ENCODE data around the gene TRPC4AP. TPM values are rescaled to one million over a fixed set of nuclear protein-coding genes. Genes with fewer than 3 reads are reported as not detected.
"Not testable (repeated sequence)": the region's sequence is repeated elsewhere in the genome, so short reads cannot be mapped to it uniquely, and the experiment has no call there.

TRPC4AP gene
- total RNA-seq, 4 donors from 2014 or later, result 57.3 to 85.3 (median 70.1) TPM

DNA sequence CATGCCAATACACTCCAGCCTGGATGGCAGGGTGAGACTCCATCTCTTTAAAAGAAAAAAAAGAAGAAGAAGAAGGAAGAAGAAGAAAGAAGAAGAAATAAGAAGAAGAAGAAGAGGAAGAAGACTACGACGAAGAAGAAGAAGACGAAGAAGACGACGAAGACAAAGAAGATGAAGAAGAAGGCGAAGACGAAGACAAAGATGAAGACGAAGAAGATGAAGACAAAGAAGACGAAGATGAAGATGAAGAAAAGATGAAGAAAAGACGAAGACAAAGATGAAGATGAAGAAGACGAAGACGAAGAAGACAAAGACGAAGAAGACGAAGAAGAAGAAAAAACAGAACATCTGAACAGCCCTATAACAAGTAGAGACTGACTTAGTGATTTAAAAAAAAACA, 33.0 kb downstream of the TRPC4AP start:
- TF ChIP-seq EP300 (IDR thresholded peaks at IDR 0.05; ENCODE audit: low read depth) (no peak), POLR2AphosphoS5 (IDR thresholded peaks at IDR 0.05) (no peak), POLR2A (IDR thresholded peaks at IDR 0.05) (no peak)
- TF ChIP-seq, protein P1, sequence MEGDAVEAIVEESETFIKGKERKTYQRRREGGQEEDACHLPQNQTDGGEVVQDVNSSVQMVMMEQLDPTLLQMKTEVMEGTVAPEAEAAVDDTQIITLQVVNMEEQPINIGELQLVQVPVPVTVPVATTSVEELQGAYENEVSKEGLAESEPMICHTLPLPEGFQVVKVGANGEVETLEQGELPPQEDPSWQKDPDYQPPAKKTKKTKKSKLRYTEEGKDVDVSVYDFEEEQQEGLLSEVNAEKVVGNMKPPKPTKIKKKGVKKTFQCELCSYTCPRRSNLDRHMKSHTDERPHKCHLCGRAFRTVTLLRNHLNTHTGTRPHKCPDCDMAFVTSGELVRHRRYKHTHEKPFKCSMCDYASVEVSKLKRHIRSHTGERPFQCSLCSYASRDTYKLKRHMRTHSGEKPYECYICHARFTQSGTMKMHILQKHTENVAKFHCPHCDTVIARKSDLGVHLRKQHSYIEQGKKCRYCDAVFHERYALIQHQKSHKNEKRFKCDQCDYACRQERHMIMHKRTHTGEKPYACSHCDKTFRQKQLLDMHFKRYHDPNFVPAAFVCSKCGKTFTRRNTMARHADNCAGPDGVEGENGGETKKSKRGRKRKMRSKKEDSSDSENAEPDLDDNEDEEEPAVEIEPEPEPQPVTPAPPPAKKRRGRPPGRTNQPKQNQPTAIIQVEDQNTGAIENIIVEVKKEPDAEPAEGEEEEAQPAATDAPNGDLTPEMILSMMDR (IDR thresholded peaks at IDR 0.05), result no peak
- no peak for DNase-seq
- 85 to 94% methylated on average over 12 to 14 of the region's 14 CpGs for WGBS, 2 donors (ENCODE audit: low coverage in 1 of 2)
- H3K27me3 ChIP-seq, result no peaks in the 10 kb centered on the region
- H3K9me3 ChIP-seq, result no peaks in the 10 kb centered on the region
- H3K36me3 ChIP-seq, result peaks cover 0 to 15% (median 7%) of the 10 kb centered on the region in 4 donors
- in situ Hi-C loops (cut with MboI; ENCODE audit: low pct_ligation_motif_present in 1 of 4, low pct_unique_long_range_greater_than_20kb in 1 of 4, low sequenced_read_pairs in 3 of 4), result no loop called here
- H3K4me3 ChIP-seq, result no peak overlapping the region
- H3K4me1 ChIP-seq, result no peaks in the 10 kb centered on the region
- H3K27ac ChIP-seq, result no peak overlapping the region
- intact Hi-C loops (cut with DNase I; ENCODE audit: low total_unique reads), result loop anchor here (5.0 kb wide), 1 partner anchor 268 kb away; no protein-coding TSS in a partner anchor

DNA sequence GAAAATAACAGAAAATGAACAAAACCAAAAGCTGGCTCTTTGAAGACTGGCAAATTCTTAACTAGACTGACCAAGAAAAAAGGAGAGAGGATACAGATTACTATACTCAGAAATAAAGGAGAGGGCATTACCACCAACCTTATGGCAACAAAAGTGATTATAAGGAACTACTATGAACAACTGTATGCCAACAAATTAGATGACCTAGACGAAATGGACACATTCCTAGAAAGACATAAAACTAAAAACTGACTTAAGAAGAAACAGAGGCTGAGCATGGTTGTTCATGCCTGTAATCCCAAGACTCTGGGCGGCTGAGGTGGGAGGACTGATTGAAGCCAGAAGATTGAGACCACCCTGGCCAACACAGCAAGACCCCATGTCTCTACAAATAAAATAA, 33.5 kb downstream of the TRPC4AP start:
- no peaks in the 10 kb centered on the region for H3K4me1 ChIP-seq
- TF ChIP-seq POLR2A (IDR thresholded peaks at IDR 0.05), result no peak
- no peak for TF ChIP-seq EP300 (IDR thresholded peaks at IDR 0.05; ENCODE audit: low read depth)
- TF ChIP-seq, protein P1 (IDR thresholded peaks at IDR 0.05), result no peak
- TF ChIP-seq POLR2AphosphoS5 (IDR thresholded peaks at IDR 0.05), result no peak
- no peaks in the 10 kb centered on the region for H3K27me3 ChIP-seq
- H3K36me3 ChIP-seq, result peaks cover 0 to 15% (median 7%) of the 10 kb centered on the region in 4 donors
- in situ Hi-C loops (cut with MboI; ENCODE audit: low pct_ligation_motif_present in 1 of 4, low pct_unique_long_range_greater_than_20kb in 1 of 4, low sequenced_read_pairs in 3 of 4), result no loop called here
- H3K9me3 ChIP-seq, result no peaks in the 10 kb centered on the region
- H3K4me3 ChIP-seq, result no peak overlapping the region
- H3K27ac ChIP-seq, result no peak overlapping the region
- intact Hi-C loops (cut with DNase I; ENCODE audit: low total_unique reads), result no loop called here
- 86 to 94% methylated on average over 2 of the region's 2 CpGs for WGBS, 2 donors (ENCODE audit: low coverage in 1 of 2)
- no peak for DNase-seq

GRCh38 chr20:35055445-35056276, 36.9 kb downstream of the TRPC4AP start:
- Histone ChIP-seq H3K4me3 (no peak overlapping the region), H3K27me3 (no peaks in the 10 kb centered on the region), H3K4me1 (no peaks in the 10 kb centered on the region), H3K27ac (no peak overlapping the region), H3K36me3 (peaks cover 0 to 14% (median 3%) of the 10 kb centered on the region in 4 donors), H3K9me3 (no peaks in the 10 kb centered on the region)
- WGBS, 2 donors (ENCODE audit: low coverage in 1 of 2), result 77 to 89% methylated on average over 7 to 9 of the region's 9 CpGs
- intact Hi-C loops (cut with DNase I; ENCODE audit: low total_unique reads), result no loop called here
- in situ Hi-C loops (cut with MboI; ENCODE audit: low pct_ligation_motif_present in 1 of 4, low pct_unique_long_range_greater_than_20kb in 1 of 4, low sequenced_read_pairs in 3 of 4), result no loop called here
- TF ChIP-seq POLR2AphosphoS5 (IDR thresholded peaks at IDR 0.05) (no peak), EP300 (IDR thresholded peaks at IDR 0.05; ENCODE audit: low read depth) (no peak), POLR2A (IDR thresholded peaks at IDR 0.05) (no peak)
- TF ChIP-seq, protein P1 (IDR thresholded peaks at IDR 0.05), result no peak
- no peak for DNase-seq

- DNase-seq, result no peak
- peaks cover 0 to 14% (median 4%) of the 10 kb centered on the region in 4 donors for H3K36me3 ChIP-seq
- H3K27ac ChIP-seq, result no peak overlapping the region
- WGBS, 2 donors (ENCODE audit: low coverage in 1 of 2), result 94 to 100% methylated on average over 2 of the region's 2 CpGs
- TF ChIP-seq EP300 (IDR thresholded peaks at IDR 0.05; ENCODE audit: low read depth) (no peak), POLR2AphosphoS5 (IDR thresholded peaks at IDR 0.05) (no peak), POLR2A (IDR thresholded peaks at IDR 0.05) (no peak)
- TF ChIP-seq, protein P1 (IDR thresholded peaks at IDR 0.05), result no peak
- in situ Hi-C loops (cut with MboI; ENCODE audit: low pct_ligation_motif_present in 1 of 4, low pct_unique_long_range_greater_than_20kb in 1 of 4, low sequenced_read_pairs in 3 of 4) (no loop called here), intact Hi-C loops (cut with DNase I; ENCODE audit: low total_unique reads) (no loop called here)
- no peaks in the 10 kb centered on the region for H3K27me3 ChIP-seq
- no peak overlapping the region for H3K4me3 ChIP-seq
- no peaks in the 10 kb centered on the region for H3K9me3 ChIP-seq
- no peaks in the 10 kb centered on the region for H3K4me1 ChIP-seq
These were observed 37.8 kb downstream of the TRPC4AP start for GRCh38 chr20:35054814-35055213.

- H3K9me3 ChIP-seq; H3K27me3 ChIP-seq; H3K4me1 ChIP-seq; H3K4me3 ChIP-seq; intact Hi-C loops (cut with DNase I; ENCODE audit: low total_unique reads); DNase-seq; H3K27ac ChIP-seq; in situ Hi-C loops (cut with MboI; ENCODE audit: low pct_ligation_motif_present in 1 of 4, low pct_unique_long_range_greater_than_20kb in 1 of 4, low sequenced_read_pairs in 3 of 4): not testable (repeated sequence)
- 75 to 91% methylated on average over 5 of the region's 5 CpGs for WGBS, 2 donors (ENCODE audit: low coverage in 1 of 2)
- H3K36me3 ChIP-seq, result peaks cover 0 to 32% (median 14%) of the 10 kb centered on the region in 4 donors
These were observed 40.0 kb downstream of the TRPC4AP start for GRCh38 chr20:35052616-35053015.

Measured in transverse colon (tissue), 4 donors.